Hematopoietic multipotent progenitor cell (in vitro differentiated cells): ENCODE results near the gene PTPRM. TPM values are rescaled to one million over a fixed set of nuclear protein-coding genes. Genes with fewer than 3 reads are reported as not detected.
"Not testable (repeated sequence)": the region's sequence is repeated elsewhere in the genome, so short reads cannot be mapped to it uniquely, and the experiment has no call there.

ENCODE experiments used
- DNase-seq, 3 donors: peaks; one replicate each; pipeline ENCODE4 v3.0.0-alpha.2; 2011 to 2015; ENCODE audit warnings: low read depth in 2 of 3, low spot score in 2 of 3
- total RNA-seq: library from RNA; depleted of rRNA; stranded (reverse); fragments of >200 nt; gene quantifications from one replicate; pipeline ENCODE4 v1.2.3, GENCODE V29; 2012

PTPRM gene
- total RNA-seq, 1 donor = 18.0 TPM

DNA sequence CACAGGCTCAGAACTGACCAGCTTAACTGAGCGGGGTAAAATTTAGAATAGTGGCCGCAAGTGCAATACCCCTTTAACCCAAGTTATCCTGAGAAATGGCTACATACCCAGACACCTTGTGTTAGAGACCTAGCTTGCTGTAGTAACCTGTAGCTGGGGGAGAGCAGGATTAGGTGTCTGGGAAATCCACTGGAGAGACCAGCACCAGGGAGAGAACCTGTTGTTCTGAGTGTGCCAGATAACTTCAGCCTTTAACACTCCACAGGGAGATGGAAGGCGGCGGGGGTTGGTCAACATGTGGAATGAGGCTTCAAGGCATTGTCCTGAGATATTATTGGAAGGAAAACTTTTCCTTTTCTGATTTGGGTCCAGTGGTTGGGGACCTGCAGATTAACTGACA, 356.0 kb downstream of the PTPRM start:
- no peak for DNase-seq

DNA sequence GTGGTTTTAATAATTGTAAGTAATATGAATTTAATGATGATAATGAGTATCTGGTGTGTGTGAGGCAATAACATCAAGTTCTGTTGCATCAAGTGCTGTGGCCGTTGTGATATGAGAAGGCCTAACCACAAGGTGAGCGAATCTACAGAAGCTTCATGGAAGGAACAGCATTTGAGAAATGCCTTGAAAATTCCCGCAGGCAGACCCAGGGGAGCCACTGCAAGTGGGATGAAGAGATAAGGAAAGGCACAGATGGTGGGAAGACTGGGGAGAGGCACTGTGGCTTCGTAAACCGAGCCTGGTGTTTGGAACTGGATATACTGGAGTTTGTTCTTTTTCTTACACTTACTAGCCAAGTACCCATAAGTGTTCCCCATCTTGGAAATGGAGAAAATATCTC, 357.5 kb downstream of the PTPRM start:
- no peak for DNase-seq

DNA sequence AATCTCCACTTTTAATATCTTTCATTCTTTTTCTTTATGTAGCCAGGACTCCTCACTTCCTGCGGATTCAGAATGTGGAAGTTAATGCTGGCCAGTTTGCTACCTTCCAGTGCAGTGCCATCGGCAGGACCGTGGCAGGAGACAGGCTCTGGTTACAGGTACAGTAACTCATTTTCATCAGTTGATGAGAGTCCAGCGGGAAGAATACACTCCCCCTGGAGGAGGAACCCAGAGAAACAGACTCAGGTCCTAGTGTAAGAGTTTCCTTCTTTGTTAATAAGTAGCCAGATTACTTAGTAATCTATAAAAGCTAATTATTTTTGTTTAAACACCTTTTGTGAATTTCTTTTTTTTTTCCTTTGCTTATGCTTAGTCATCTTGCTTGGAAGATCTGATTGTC, 359.4 kb downstream of the PTPRM start:
- no peak for DNase-seq

DNA sequence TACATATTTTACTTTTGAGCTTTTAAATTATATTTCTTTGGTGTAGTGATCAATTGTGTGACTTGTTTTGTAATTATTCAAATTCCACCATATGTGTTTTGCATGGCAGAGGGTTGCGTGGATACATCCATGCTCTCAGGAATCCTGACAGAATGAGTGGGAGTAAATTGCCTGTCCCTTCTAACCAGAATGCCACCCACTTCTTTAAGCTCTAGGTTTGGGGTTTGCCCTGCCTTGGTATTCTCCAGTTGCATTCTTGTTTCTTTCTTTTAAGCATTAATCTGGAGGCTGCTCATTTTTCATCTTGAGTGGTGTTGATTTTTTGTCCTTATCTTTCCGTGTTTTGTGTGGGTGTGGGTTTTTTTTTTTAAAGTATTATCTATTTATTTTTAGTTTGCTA, 360.0 kb downstream of the PTPRM start:
- no peak for DNase-seq

DNA sequence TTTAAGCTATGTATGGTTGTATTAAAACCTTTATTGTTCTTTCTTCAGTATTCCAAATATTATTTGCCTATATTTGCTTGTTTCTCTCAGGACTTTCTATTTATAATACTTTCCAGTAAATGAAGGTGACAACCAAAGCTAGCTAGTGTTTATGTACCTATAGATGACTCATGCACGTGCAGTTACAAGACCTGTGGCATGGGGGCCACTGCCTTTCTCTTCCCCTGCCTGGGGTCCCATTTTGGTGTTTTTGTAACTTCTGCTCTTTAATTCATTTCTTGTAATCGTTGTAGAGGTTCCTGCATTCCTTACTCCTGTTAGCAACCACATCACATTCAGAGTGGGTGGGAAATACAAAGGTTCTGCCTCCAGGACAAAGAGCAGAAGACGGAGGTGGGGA, 364.6 kb downstream of the PTPRM start:
- DNase-seq = no peak

DNA sequence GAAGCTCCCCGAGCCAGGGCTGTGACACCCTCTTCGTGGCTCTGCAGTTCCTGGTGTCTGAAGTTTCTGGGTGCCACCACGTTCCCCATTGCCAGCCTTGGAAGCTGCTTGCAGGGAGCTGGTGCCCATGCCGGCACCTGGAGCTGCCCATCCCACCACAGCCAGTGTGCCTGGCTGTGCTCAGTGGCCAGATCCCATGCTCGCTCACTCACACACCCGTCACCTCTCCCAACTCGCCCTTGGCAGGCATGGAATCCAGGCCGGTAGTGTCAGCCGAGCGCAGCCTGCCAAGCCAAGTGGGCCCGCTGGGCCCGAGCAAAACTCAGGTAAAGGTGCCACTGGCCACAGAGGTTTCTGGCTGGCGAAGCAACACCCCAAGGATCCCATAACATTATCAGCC, 370.2 kb downstream of the PTPRM start:
- DNase-seq = no peak

DNA sequence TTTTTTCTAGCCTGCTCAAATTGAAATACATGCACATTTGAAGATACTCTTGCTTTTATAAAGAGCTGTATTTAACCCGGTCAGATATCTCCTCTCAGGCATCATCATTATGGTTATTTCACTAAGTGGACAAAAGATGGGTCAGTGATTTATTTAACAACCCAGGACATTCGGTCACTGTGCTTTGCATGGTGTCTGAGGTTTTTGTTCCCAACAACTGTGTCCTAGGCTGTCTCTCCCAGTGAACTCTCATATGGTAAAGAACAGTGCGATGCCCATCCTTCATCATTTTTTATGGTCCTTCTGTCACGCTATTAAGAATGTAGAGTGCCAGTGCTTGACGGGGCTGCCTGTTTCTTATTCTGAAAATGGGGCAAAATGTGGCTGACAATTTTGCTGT, 372.4 kb downstream of the PTPRM start:
- no peak for DNase-seq

DNA sequence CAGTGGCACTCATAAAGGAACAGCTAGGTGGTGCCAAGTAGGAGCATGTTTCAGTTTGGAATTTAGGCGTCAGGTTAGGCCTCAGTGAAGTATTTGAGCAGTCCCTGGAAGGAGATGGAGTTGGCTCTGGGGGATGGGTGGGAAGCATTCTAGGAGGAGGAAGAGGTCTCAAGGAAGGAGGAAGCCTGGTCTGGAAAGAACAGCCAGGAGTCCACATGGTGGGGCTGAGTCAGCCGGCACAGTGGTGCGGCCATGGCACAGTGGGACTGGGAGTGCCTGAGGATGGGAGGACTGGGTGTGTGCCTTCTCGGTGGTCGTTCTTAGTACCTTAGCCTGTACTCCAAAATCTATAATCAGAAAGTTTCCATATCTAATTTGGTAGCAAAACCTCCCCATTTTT, 373.3 kb downstream of the PTPRM start:
- DNase-seq = no peak

DNA sequence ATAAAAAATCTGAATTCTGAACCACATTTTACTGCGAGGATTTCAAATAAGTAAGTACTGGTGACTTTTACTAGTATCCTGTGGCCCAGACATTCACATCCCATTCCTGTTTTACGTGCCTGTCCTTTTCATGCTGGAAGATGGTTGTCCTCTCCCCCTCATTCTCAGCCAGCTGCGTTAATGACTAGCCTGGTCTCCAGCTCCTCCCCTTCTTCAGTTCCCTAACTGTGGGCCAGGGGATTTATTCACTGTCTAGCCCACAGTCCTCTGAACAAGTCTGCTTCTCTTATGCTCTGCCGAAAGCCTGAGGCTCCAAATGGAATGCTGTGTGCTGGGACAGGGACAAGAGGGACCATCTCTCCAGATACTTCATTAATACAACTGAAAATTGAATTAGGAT, 373.9 kb downstream of the PTPRM start:
- DNase-seq = no peak

DNA sequence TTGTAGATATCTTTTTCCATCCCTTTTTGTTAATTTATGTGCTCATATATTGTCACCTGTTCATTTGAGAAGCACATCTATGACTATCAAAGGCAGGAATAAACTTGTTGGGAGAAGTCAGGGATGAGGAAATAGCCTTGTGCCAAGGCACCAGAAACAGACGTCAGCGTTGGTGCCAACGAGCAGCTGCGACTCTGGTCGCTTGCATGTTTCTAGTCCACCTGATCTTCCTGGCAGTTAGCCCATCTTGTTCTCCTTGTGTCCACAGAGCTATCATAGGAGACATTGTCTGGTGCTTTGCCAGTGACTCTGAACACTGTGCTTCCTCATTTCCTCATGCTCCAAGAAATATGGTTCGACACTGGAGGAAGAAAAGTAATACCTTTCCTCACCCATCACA, 374.4 kb downstream of the PTPRM start:
- no peak for DNase-seq

DNA sequence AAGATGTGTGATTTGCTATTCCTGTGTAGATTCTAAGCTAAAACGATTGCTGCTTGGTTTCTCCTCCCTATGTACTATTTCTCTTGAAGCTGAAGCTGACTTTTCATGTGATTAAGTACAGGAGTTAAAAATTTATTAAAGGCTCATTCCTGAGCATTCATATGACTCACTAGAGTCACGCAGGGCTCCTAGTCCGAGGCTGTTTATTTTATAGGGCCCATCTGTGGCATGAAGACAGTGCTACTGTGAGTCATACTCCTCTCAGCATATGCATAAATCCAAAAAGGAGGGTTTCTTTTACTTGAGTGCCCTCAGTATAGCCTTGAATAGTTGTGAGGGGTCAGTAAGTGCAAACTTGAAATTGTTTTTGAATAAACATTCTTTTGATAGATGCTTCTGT, 378.8 kb downstream of the PTPRM start:
- no peak for DNase-seq

DNA sequence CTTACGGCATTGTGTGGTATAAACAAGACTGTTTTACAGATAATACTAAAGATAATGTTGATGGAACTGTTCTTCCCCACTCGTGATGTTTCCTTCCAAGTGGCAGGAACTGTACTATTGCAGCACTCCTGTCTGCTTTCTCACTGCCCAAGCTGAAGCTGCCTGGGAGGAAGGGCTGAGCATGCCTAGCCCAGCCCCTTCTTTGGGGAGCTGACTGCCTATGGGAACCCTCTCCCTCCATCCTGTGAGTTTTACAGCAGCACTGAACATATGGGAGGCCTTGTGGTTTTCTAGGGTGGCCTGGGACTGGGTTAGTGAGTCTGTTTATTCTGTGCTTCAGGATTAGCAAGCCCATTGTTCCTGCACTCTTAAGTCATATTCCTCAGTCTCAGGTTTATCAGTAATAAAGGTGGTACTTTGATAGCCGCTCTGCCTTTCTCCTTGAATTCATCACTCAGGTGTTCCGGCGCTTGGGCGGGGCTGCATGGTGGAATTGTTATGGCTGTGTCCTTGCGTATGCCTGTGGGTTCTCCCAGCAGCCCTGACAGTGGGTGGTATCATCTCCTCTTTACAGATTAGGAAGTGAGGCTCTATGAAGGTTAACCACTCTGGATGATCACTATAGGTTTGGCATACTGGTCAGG, 379.7 kb downstream of the PTPRM start:
- peak in 2 of 3 donors; percentile 5 to 18 for DNase-seq

DNA sequence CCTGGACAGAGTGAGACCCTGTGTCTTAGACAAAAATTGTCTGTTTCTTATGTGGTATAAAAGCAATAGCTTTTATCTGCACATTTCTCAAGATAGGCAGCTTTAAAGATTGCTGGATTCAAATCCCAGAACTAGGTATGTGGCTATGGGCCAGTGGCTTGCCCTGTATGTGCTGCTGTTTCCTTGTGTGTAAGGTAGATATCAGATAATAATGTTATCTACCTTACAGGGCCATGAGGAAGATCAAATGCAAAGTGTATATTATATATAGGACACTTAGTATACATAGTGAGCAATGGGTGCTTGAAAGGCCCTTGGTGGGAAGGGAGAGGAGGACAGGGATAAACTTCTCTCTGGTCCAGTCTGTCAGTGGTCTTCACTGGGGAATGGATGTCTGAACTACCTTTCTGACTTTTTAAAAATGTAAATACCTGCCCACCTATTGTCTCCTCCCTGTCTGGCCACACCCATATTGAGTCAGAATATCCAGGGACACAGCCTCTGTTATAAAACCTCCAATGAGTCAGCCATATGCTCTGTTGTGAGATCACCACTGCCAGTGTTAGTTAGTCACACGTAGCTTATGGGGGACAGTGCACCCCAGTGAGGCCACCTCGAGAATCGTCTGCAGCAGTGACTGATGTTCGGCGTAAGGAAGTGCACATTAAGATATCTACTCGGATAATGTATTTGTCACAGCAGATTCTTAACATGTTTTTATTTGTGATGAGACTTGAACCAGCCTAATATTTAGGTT, 383.4 kb downstream of the PTPRM start:
- no peak for DNase-seq

DNA sequence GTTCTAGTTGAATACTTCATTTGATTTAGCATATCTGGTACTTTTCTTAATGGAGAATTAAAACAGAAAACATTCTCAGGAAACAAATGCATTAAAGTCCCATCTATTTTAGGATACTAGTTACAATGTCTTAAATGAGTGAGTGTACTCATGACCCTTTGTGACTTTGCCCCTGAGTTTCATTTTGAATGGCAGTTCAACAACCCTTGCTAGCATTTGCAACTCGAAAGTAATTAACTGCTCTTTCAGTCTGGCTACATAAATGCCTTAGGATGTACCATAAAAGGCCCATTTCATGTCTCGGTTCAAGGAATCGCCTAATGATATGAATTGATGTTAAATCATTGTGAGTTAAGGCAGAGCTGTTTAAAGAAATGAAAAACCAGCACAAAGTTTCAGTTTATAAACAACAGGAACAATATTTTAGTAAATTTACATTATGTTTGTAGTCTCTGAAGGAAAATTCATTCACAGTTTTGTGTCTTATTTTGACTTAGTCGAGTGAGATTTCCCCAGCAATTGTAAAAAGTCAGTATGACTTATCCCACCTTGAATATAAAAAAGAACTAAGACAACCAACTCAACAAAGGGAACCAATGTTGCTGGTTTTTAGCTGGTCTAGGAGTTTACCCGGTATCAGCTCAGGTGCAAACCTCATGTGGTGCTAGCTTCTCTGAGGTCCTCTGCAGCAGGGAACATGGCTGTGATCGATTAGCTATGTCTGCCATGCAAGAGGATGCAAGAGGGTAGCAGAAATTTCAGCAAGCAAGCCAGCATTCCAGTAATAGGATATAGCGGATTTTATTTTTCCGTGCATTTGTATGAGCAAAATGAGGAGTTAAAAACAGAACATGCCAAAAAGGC, 386.2 kb downstream of the PTPRM start:
- no peak for DNase-seq

DNA sequence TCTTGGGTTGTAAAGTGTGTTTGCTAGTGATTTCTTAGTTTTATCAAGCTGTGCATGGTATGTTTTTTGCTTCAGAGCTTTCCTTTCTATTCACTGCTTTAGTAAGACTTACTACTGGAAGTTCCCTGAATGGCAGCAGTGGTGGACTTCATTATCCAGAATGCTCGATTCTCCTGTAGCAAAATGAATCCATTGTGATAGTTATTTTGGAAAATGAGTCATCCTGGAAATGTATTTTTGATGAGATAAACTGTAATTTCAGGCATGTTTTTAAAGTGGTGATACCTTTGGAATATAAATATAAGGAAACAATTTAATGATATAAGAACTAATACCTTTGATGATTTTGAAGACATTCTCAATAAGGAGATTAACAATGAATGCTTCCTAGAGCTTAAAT, 387.1 kb downstream of the PTPRM start:
- DNase-seq = no peak

DNA sequence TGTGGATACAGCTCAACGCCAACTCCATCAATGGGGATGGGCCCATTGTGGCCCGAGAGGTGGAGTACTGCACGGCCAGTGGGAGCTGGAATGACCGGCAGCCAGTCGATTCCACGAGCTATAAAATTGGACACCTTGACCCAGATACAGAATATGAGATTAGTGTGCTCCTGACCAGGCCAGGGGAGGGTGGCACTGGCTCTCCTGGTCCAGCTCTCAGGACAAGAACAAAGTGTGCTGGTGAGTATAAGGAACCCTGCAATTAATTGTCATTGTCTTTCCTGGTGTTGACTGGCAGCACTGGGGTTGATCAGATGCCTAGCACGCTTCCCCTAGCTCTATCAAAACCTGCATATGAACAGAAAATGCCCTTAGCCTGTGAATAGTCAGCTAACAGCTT, 388.1 kb downstream of the PTPRM start:
- no peak for DNase-seq

DNA sequence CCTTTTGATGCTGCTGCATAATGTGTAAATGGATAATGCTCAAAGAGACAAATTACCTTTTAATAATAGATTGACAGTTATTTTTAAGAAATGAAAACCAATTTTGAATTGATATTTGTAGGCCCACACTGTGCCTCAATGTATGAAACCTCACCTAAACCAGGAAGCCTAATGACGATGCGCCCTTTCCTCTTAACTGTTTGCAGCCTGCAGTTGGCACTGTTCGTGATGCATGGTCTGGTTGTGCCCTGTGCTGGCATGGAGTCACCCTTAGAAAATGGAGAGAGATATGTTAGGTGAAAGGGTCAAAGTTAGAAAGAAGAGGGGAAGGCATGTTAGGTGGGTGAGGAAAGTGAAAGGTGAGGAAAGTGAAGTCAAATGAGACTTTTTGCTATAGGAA, 390.2 kb downstream of the PTPRM start:
- DNase-seq = no peak

DNA sequence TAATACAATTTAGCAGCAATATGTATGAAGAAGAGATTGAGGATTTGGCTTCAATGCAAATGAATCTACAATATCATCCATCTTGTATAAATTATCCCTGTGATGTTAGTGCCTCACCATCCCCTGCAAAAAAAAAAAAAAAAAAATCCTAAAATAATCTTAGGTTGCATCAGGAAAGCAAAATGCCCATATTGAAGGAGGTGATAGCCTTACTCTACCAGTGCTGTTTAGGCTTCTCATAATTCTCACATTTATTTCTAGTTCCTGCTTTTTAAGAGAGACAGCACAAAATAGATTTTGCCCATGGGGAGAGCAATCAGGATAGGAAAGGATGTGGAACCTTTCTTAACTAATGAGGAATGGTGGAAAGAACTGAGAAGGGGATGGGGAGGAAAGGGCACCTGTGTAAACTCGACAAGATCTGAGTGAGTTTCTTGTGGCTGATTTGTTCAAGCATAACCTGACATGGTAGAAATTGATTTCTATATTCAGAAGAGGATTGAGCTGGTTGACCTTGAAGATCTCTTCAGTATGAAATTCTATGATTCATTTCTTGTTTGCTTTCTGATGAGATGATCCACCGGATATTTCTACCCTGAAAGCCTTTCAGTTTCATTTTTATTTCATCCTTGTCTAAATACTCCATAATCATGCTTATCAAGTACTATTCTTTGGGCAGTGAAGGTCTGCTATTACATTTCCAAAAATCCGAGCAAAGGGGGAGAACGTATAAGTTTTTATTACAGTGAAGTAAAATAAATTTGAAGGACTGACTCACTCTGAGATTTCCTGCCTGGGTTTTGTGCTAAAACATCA, 391.2 kb downstream of the PTPRM start:
- DNase-seq = no peak

DNA sequence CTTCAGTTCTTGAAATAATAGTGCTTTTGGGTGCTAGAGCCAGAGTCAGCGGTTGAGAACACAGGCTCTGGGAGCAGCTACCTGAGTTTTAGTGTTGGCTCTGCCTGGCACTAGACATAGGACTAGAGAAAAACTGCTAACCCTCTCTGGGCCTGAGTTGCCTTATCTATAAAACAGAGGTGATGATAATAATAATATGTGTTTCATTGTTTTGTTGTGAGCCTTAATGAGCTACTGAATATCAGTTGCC, 391.7 kb downstream of the PTPRM start:
- DNase-seq = no peak

DNA sequence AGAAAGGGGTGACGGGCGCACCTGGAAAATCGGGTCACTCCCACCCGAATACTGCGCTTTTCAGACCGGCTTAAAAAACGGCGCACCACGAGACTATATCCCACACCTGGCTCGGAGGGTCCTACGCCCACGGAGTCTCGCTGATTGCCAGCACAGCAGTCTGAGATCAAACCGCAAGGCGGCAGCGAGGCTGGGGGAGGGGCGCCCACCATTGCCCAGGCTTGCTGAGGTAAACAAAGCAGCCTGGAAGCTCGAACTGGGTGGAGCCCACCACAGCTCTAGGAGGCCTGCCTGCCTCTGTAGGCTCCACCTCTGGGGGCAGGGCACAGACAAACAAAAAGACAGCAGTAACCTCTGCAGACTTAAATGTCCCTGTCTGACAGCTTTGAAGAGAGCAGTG, 399.6 kb downstream of the PTPRM start:
- DNase-seq = not testable (repeated sequence)

DNA sequence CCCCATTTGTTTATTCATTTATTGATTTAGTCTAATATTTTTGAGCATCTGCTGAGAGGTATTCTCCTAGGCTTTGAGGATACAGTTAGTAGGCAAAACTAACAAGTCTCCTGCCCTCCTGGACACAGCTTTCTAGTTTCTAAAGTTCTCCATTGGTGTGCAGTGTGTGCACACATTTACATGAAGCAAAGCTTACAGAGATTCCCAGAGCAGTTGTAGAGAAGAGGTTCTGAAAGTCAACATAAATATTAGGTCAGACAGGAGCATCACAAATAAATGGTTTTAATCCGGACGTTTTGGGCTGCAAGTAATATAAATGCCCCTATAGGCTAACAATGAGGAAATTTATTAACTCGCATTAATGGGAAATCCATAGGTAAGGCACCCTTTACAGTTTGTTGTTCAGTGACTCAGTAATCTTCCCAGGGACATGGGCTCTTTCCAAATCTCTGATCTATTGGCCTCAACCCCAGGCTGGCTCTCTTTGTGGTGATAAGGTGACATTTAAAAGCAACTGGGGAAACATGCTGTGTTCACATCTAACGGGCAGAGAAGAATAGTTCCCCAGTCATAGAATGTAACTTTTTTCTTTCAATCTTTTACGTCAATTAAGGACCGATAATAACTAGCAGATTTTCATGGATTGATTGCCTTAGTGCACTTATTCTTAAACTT, 407.2 kb downstream of the PTPRM start:
- no peak for DNase-seq
